ENCODE data around the gene NOS1AP. TPM values are rescaled to one million over a fixed set of nuclear protein-coding genes. Genes with fewer than 3 reads are reported as not detected.

Gene NOS1AP
- total and polyA plus RNA-seq, 4 donors, result 0.97 to 4.8 (median 3.0) TPM

GRCh38 chr1:162397943-162398560 lies 328.6 kb downstream of the NOS1AP start:
- DNase-seq (no peak), ATAC-seq (ENCODE audit: low FRiP score) (no peak)
- no peaks in the 10 kb centered on the region for H3K9me3 ChIP-seq (ENCODE audit: control insufficient read depth, low read length)
- intact Hi-C loops (cut with DNase I), result no loop called here
- H3K27me3 ChIP-seq (ENCODE audit: control insufficient read depth in 1 of 2, insufficient read depth in 2 of 2, low read length in 1 of 2), result peaks cover 0 to 3% of the 10 kb centered on the region in 2 donors
- H3K4me1 ChIP-seq (ENCODE audit: control insufficient read depth in 1 of 2, insufficient read depth in 2 of 2, low read length in 2 of 2), result no peaks in the 10 kb centered on the region
- H3K4me3 ChIP-seq (ENCODE audit: low read length in 2 of 2), result no peak overlapping the region
- H3K27ac ChIP-seq (ENCODE audit: low read depth in 1 of 2, low read length in 2 of 2), result no peak overlapping the region
- 53 to 56% methylated on average over 3 of the region's 3 CpGs for WGBS, 2 donors
- H3K36me3 ChIP-seq (ENCODE audit: control insufficient read depth in 1 of 2, insufficient read depth in 2 of 2, low read length in 1 of 2), result no peaks in the 10 kb centered on the region

- no peak for ATAC-seq (ENCODE audit: low FRiP score)
- Histone ChIP-seq H3K27me3 (ENCODE audit: control insufficient read depth in 1 of 2, insufficient read depth in 2 of 2, low read length in 1 of 2) (peaks cover 0 to 3% of the 10 kb centered on the region in 2 donors), H3K36me3 (ENCODE audit: control insufficient read depth in 1 of 2, insufficient read depth in 2 of 2, low read length in 1 of 2) (no peaks in the 10 kb centered on the region), H3K4me3 (ENCODE audit: low read length in 2 of 2) (no peak overlapping the region), H3K4me1 (ENCODE audit: control insufficient read depth in 1 of 2, insufficient read depth in 2 of 2, low read length in 2 of 2) (no peaks in the 10 kb centered on the region), H3K27ac (ENCODE audit: low read depth in 1 of 2, low read length in 2 of 2) (no peak overlapping the region), H3K9me3 (ENCODE audit: control insufficient read depth, low read length) (no peaks in the 10 kb centered on the region)
- DNase-seq, result no peak
- 64 to 74% methylated on average over 8 of the region's 8 CpGs for WGBS, 2 donors
- intact Hi-C loops (cut with DNase I), result no loop called here
Observed at GRCh38 chr1:162398999-162399580, 329.6 kb downstream of the NOS1AP start.

- DNase-seq (no peak), ATAC-seq (ENCODE audit: low FRiP score) (no peak)
- Histone ChIP-seq H3K4me1 (ENCODE audit: control insufficient read depth in 1 of 2, insufficient read depth in 2 of 2, low read length in 2 of 2) (no peaks in the 10 kb centered on the region), H3K36me3 (ENCODE audit: control insufficient read depth in 1 of 2, insufficient read depth in 2 of 2, low read length in 1 of 2) (no peaks in the 10 kb centered on the region), H3K27ac (ENCODE audit: low read depth in 1 of 2, low read length in 2 of 2) (no peak overlapping the region), H3K27me3 (ENCODE audit: control insufficient read depth in 1 of 2, insufficient read depth in 2 of 2, low read length in 1 of 2) (peaks cover 0 to 3% of the 10 kb centered on the region in 2 donors), H3K4me3 (ENCODE audit: low read length in 2 of 2) (no peak overlapping the region), H3K9me3 (ENCODE audit: control insufficient read depth, low read length) (no peaks in the 10 kb centered on the region)
- intact Hi-C loops (cut with DNase I), result no loop called here
- 83 to 86% methylated on average over 10 of the region's 10 CpGs for WGBS, 2 donors
Observed at GRCh38 chr1:162400790-162401355, 331.4 kb downstream of the NOS1AP start.

GRCh38 chr1:162404550-162405160 lies 335.2 kb downstream of the NOS1AP start:
- Histone ChIP-seq H3K27me3 (ENCODE audit: control insufficient read depth in 1 of 2, insufficient read depth in 2 of 2, low read length in 1 of 2) (no peaks in the 10 kb centered on the region), H3K4me1 (ENCODE audit: control insufficient read depth in 1 of 2, insufficient read depth in 2 of 2, low read length in 2 of 2) (no peaks in the 10 kb centered on the region), H3K36me3 (ENCODE audit: control insufficient read depth in 1 of 2, insufficient read depth in 2 of 2, low read length in 1 of 2) (no peaks in the 10 kb centered on the region), H3K4me3 (ENCODE audit: low read length in 2 of 2) (no peak overlapping the region), H3K9me3 (ENCODE audit: control insufficient read depth, low read length) (no peaks in the 10 kb centered on the region), H3K27ac (ENCODE audit: low read depth in 1 of 2, low read length in 2 of 2) (no peak overlapping the region)
- WGBS, 2 donors, result 39% methylated on average over 5 of the region's 5 CpGs
- ATAC-seq (ENCODE audit: low FRiP score), result peak; percentile 54
- DNase-seq, result no peak
- intact Hi-C loops (cut with DNase I), result no loop called here

- H3K4me3 ChIP-seq (ENCODE audit: low read length in 2 of 2), result no peak overlapping the region
- WGBS, 2 donors, result 56 to 62% methylated on average over 5 of the region's 5 CpGs
- H3K27ac ChIP-seq (ENCODE audit: low read depth in 1 of 2, low read length in 2 of 2), result no peak overlapping the region
- no peaks in the 10 kb centered on the region for H3K4me1 ChIP-seq (ENCODE audit: control insufficient read depth in 1 of 2, insufficient read depth in 2 of 2, low read length in 2 of 2)
- H3K9me3 ChIP-seq (ENCODE audit: control insufficient read depth, low read length), result no peaks in the 10 kb centered on the region
- no peaks in the 10 kb centered on the region for H3K27me3 ChIP-seq (ENCODE audit: control insufficient read depth in 1 of 2, insufficient read depth in 2 of 2, low read length in 1 of 2)
- no peak for DNase-seq
- intact Hi-C loops (cut with DNase I), result no loop called here
- ATAC-seq (ENCODE audit: low FRiP score), result no peak
- H3K36me3 ChIP-seq (ENCODE audit: control insufficient read depth in 1 of 2, insufficient read depth in 2 of 2, low read length in 1 of 2), result no peaks in the 10 kb centered on the region
Observed at GRCh38 chr1:162405800-162406199, 336.3 kb downstream of the NOS1AP start.

- WGBS, 2 donors, result 66 to 82% methylated on average over 2 of the region's 2 CpGs
- Histone ChIP-seq H3K4me3 (ENCODE audit: low read length in 2 of 2) (no peak overlapping the region), H3K4me1 (ENCODE audit: control insufficient read depth in 1 of 2, insufficient read depth in 2 of 2, low read length in 2 of 2) (no peaks in the 10 kb centered on the region), H3K27ac (ENCODE audit: low read depth in 1 of 2, low read length in 2 of 2) (no peak overlapping the region), H3K27me3 (ENCODE audit: control insufficient read depth in 1 of 2, insufficient read depth in 2 of 2, low read length in 1 of 2) (no peaks in the 10 kb centered on the region), H3K9me3 (ENCODE audit: control insufficient read depth, low read length) (no peaks in the 10 kb centered on the region), H3K36me3 (ENCODE audit: control insufficient read depth in 1 of 2, insufficient read depth in 2 of 2, low read length in 1 of 2) (no peaks in the 10 kb centered on the region)
- no peak for ATAC-seq (ENCODE audit: low FRiP score)
- DNase-seq, result no peak
- intact Hi-C loops (cut with DNase I), result no loop called here
Observed at GRCh38 chr1:162406811-162407210, 337.3 kb downstream of the NOS1AP start.

- 84 to 95% methylated on average over 1 of the region's 1 CpG for WGBS, 2 donors
- ATAC-seq (ENCODE audit: low FRiP score) (no peak), DNase-seq (no peak)
- Histone ChIP-seq H3K36me3 (ENCODE audit: control insufficient read depth in 1 of 2, insufficient read depth in 2 of 2, low read length in 1 of 2) (no peaks in the 10 kb centered on the region), H3K9me3 (ENCODE audit: control insufficient read depth, low read length) (no peaks in the 10 kb centered on the region), H3K4me1 (ENCODE audit: control insufficient read depth in 1 of 2, insufficient read depth in 2 of 2, low read length in 2 of 2) (no peaks in the 10 kb centered on the region), H3K27ac (ENCODE audit: low read depth in 1 of 2, low read length in 2 of 2) (no peak overlapping the region), H3K27me3 (ENCODE audit: control insufficient read depth in 1 of 2, insufficient read depth in 2 of 2, low read length in 1 of 2) (no peaks in the 10 kb centered on the region), H3K4me3 (ENCODE audit: low read length in 2 of 2) (no peak overlapping the region)
- intact Hi-C loops (cut with DNase I), result no loop called here
Observed at GRCh38 chr1:162407539-162407938, 338.0 kb downstream of the NOS1AP start.

- 66 to 81% methylated on average over 3 of the region's 3 CpGs for WGBS, 2 donors
- Histone ChIP-seq H3K27ac (ENCODE audit: low read depth in 1 of 2, low read length in 2 of 2) (no peak within 1 kb of the TSS), H3K4me1 (ENCODE audit: control insufficient read depth in 1 of 2, insufficient read depth in 2 of 2, low read length in 2 of 2) (no peaks in the 10 kb centered on the region), H3K27me3 (ENCODE audit: control insufficient read depth in 1 of 2, insufficient read depth in 2 of 2, low read length in 1 of 2) (no peaks in the 10 kb centered on the region), H3K9me3 (ENCODE audit: control insufficient read depth, low read length) (no peaks in the 10 kb centered on the region), H3K4me3 (ENCODE audit: low read length in 2 of 2) (no peak within 1 kb of the TSS), H3K36me3 (ENCODE audit: control insufficient read depth in 1 of 2, insufficient read depth in 2 of 2, low read length in 1 of 2) (no peaks in the 10 kb centered on the region)
- ATAC-seq (ENCODE audit: low FRiP score) (no peak), DNase-seq (no peak)
- intact Hi-C loops (cut with DNase I), result no loop called here
Observed at GRCh38 chr1:162412002-162412401, 342.5 kb downstream of the NOS1AP start, which contains the start of gene SH2D1B. TSS of gene SH2D1B (minus strand) at chr1:162412136. CDS start at chr1:162412016, 120 bp downstream.

GRCh38 chr1:162416215-162416614 lies 346.7 kb downstream of the NOS1AP start:
- ATAC-seq (ENCODE audit: low FRiP score) (no peak), DNase-seq (no peak)
- Histone ChIP-seq H3K4me3 (ENCODE audit: low read length in 2 of 2) (no peak overlapping the region), H3K9me3 (ENCODE audit: control insufficient read depth, low read length) (no peaks in the 10 kb centered on the region), H3K36me3 (ENCODE audit: control insufficient read depth in 1 of 2, insufficient read depth in 2 of 2, low read length in 1 of 2) (no peaks in the 10 kb centered on the region), H3K27ac (ENCODE audit: low read depth in 1 of 2, low read length in 2 of 2) (no peak overlapping the region), H3K4me1 (ENCODE audit: control insufficient read depth in 1 of 2, insufficient read depth in 2 of 2, low read length in 2 of 2) (no peaks in the 10 kb centered on the region), H3K27me3 (ENCODE audit: control insufficient read depth in 1 of 2, insufficient read depth in 2 of 2, low read length in 1 of 2) (no peaks in the 10 kb centered on the region)
- intact Hi-C loops (cut with DNase I), result no loop called here

All from aorta (tissue), 5 donors.